GM12801 (cell line): ENCODE results near the gene SCFD2.

Experiments
- TF ChIP-seq, protein P1 (sequence below): IDR thresholded peaks from one replicate; pipeline ENCODE4 v1.5.1; 2011; ENCODE audit warnings: control low read depth; ENCODE audit not compliant: insufficient read length; ENCODE audit errors: extremely low read depth

SCFD2 gene

DNA sequence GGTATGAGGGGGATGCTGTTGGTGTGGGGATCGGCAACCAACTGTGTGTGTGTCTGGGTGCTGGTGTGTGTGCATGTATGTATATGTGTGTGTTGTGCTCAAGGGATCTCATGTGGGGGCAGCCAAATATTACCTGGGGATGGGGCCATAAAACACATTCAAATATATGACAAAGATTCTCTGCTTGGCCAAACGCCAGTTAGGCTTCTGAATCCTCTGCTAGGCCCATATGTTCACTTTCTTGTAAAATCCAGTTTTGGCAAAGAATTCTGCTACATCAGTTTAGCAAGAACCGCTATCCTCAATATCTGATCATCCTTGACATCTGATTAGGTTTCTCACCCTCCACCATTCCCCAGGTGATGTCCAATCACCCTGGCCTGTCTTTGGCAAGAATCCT lies 397.2 kb downstream of the SCFD2 start:
- TF ChIP-seq, protein P1, sequence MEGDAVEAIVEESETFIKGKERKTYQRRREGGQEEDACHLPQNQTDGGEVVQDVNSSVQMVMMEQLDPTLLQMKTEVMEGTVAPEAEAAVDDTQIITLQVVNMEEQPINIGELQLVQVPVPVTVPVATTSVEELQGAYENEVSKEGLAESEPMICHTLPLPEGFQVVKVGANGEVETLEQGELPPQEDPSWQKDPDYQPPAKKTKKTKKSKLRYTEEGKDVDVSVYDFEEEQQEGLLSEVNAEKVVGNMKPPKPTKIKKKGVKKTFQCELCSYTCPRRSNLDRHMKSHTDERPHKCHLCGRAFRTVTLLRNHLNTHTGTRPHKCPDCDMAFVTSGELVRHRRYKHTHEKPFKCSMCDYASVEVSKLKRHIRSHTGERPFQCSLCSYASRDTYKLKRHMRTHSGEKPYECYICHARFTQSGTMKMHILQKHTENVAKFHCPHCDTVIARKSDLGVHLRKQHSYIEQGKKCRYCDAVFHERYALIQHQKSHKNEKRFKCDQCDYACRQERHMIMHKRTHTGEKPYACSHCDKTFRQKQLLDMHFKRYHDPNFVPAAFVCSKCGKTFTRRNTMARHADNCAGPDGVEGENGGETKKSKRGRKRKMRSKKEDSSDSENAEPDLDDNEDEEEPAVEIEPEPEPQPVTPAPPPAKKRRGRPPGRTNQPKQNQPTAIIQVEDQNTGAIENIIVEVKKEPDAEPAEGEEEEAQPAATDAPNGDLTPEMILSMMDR: no peak

DNA sequence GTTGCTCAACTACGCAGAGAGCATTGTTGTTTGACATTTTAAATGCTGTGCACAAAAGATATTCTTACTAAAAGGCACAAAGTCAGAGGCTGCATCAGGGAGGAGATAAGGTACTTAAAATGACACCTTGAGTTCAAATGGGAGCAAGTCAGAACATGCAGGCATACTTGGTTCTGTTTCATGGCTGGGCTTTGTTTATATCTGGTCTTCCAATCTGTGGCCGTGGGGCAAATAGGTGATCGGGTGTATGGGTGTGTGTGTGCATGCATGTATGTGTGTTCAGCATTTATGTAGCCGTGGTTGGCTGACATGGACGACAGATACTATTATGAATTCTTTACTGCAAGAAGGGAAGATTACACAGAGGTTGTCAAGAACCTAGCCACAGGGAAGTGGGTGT lies 397.6 kb downstream of the SCFD2 start:
- TF ChIP-seq, protein P1: no peak

DNA sequence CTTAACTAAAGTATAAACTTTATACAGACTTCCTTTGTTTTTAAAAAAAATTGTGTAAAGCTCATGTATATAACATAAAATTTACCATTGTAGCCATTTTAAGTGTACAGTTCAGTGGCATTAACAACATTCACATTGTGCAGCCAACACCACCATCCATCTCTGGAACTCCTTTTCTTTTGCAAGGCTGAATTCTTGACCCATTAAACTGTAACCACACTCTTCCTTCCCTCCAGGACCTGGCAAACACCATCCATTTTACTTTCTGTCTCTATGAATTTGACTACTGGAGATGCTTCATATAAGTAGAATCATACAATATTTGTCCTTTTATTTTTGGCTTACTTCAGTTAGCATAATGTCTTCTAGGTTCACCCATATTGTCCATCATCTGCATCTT lies 399.1 kb downstream of the SCFD2 start:
- TF ChIP-seq, protein P1: no peak

DNA sequence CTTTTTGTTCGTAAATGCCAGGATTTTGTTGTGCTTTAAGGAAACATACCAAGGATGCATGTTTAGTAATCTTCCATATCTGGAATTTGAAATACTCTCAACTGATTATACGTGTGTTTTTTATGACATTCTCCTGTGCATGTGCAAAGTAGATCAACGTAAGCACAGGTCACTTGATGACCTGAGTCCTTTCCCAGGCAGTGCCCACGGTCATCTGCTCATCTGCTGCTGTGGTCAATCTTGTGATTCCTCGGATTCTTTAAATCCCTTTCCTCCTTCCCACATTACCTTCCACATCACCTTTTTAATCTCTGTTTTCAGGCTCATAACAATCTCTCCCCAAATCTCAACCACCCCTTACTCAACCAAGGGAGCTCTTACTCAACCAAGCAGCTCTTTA lies 399.7 kb downstream of the SCFD2 start:
- TF ChIP-seq, protein P1: no peak

DNA sequence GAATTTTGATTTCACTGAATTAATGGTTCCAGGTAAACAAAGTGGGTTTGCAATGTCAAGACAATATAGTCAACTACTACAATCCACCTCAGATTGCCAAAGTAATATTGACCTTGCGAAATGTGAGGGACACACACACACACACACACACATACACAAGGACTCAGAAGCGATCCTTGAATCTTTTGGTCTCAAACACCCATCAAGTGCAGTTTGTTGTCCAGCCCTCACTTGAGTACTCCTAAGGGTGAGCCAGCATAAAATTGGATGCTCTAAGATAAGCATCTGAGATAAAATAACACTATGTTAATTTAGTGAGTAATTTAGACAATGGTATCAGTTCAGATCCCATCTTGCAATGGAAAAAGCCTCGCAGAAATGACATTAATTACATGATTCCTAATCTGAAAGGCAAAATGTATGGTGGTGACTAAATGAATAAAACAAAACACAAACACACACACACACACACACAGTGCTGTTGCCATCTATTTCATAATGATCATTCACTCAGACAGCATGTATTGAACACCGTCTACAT lies 401.2 kb downstream of the SCFD2 start:
- TF ChIP-seq, protein P1: no peak

DNA sequence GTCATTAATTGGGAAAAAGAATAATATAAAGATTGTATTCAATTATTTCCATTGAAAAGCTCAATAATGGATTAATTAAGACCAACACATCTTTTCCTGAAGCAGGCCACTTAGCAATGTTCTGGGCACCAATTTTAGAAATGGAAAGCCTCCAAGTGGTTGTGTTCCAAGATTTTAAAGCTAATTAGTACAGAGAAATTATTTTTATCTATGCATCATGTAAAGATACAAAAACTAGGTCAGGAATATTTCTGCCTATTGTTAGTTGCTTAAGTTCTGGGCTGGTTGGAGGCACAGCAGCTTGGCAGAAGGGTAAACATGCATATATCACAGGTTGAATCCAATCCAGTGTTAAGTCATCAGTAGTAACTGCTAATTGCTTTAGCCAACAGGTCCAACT lies 401.9 kb downstream of the SCFD2 start:
- TF ChIP-seq, protein P1: no peak

DNA sequence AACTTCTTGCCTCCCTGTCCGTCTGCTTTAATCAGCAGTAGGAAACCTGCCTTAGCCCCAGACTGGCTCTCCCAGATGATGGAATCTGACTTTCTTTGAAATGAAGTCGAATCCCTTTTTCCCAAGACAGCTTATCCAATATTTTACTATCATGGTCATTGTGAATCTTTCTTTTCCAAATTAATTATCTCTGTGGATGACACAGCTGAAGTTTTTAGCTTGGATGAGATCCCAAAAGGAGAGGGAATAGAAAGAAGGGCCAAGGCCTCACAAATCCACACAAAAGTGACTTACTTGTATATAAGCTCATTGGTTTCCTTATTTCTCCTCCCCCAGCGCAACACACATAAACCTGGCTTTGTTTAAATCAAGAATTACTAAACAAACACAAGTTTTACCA lies 403.1 kb downstream of the SCFD2 start:
- TF ChIP-seq, protein P1: no peak
